Mesothelial cell of epicardium (in vitro differentiated cells): ENCODE results near the gene PSAP. TPM values are rescaled to one million over a fixed set of nuclear protein-coding genes. Genes with fewer than 3 reads are reported as not detected.

Experiments used
- DNase-seq, 2 experiments: peaks; one replicate each; pipeline ENCODE4 v3.0.0; 2021; ENCODE audit warnings: low spot score in 2 of 2; ENCODE audit not compliant: unreplicated experiment in 2 of 2
- H3K27ac Mint-ChIP-seq: 2 replicates; pipeline ENCODE4 v1.8.0; 2021; ENCODE audit warnings: mixed read lengths
- H3K27me3 Mint-ChIP-seq: 2 replicates; pipeline ENCODE4 v1.8.0; 2021; ENCODE audit warnings: low read depth, mixed read lengths
- H3K36me3 Mint-ChIP-seq: 2 replicates; pipeline ENCODE4 v1.8.0; 2021; ENCODE audit warnings: mixed read lengths
- H3K4me1 Mint-ChIP-seq: 2 replicates; pipeline ENCODE4 v1.8.0; 2021; ENCODE audit warnings: mixed read lengths
- H3K4me3 Mint-ChIP-seq: 2 replicates; pipeline ENCODE4 v1.8.0; 2021; ENCODE audit warnings: mild to moderate bottlenecking, moderate library complexity, mixed read lengths
- H3K9me3 Mint-ChIP-seq: 2 replicates; pipeline ENCODE4 v1.8.0; 2021; ENCODE audit warnings: mixed read lengths
- total RNA-seq: library from RNA; stranded (reverse); gene quantifications from 3 replicates; pipeline ENCODE4 v1.2.1, GENCODE V29; 2021
- TF ChIP-seq, protein P1 (sequence below): fragments of 200-600 bp; sonication (generic); IDR thresholded peaks from one replicate; pipeline ENCODE4 v1.5.0; 2021; ENCODE audit warnings: antibody characterized with exemption; ENCODE audit not compliant: unreplicated experiment

PSAP gene
- total RNA-seq, 1 donor from 2014 or later = 574 TPM

DNA sequence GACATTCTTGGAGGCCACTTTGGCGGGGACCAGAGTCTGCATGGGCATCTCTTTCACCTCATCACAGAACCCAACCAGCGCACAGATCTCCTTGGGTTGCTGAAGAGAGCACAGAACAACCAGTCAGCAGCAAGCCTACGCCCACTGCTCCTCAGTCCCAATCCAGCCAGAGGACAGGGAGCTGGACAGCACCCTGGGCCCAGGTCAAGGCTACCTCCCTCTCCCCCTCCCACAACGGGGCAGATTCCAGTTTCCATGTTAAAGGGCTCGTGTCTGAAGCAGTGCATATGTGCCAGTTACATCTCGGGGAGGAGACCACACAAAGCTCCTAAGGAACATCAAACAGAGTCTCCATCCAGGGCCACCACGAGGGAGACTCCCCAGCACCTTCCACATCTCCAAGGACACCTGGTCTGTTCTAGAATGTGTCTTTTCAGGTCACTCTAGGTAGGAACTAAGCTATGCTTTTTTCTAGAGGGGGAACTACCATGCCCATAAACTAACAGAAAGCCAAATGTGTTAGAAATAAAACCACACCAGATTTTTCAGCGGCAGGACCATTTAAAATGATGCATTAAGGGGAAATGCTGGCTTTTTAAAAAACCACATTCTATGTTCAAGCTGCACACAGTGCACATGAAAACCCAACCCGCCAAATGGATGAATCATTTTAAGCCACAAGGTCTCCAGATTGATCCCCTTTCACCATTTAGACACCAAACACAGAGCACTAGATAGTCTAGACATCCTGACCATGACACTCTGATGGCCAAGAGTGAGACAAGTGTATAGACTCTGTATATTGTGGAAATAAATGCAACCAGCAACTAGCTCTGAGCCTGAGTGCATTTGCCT lies 28.9 kb downstream of the PSAP start:
- Mint-ChIP-seq H3K4me1 (no peaks in the 10 kb centered on the region), H3K36me3 (peaks cover 41% of the 10 kb centered on the region), H3K9me3 (no peaks in the 10 kb centered on the region), H3K27ac (no peak overlapping the region), H3K27me3 (no peaks in the 10 kb centered on the region), H3K4me3 (no peak overlapping the region)
- TF ChIP-seq, protein P1, sequence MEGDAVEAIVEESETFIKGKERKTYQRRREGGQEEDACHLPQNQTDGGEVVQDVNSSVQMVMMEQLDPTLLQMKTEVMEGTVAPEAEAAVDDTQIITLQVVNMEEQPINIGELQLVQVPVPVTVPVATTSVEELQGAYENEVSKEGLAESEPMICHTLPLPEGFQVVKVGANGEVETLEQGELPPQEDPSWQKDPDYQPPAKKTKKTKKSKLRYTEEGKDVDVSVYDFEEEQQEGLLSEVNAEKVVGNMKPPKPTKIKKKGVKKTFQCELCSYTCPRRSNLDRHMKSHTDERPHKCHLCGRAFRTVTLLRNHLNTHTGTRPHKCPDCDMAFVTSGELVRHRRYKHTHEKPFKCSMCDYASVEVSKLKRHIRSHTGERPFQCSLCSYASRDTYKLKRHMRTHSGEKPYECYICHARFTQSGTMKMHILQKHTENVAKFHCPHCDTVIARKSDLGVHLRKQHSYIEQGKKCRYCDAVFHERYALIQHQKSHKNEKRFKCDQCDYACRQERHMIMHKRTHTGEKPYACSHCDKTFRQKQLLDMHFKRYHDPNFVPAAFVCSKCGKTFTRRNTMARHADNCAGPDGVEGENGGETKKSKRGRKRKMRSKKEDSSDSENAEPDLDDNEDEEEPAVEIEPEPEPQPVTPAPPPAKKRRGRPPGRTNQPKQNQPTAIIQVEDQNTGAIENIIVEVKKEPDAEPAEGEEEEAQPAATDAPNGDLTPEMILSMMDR = no peak
- no peak for DNase-seq

DNA sequence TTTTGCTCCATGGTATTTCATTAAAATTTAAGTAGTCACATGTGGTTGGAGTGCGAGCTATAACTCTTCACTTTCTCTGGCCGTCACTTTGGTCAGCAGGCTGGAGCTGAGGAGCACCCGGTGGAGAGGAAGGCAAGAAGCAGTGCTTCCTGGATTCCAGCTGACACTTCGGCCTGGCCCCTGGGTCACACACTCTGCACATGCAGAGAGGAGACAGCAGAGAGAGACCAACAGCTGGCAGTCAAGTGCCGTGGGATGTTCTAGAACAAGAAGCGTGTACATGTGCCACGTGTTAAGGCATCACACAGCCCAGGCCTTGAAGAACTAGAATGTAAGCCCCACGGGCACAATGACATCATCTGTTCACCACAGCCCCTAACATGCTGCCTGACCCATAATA lies 30.1 kb downstream of the PSAP start:
- no peaks in the 10 kb centered on the region for H3K4me1 Mint-ChIP-seq
- H3K9me3 Mint-ChIP-seq = no peaks in the 10 kb centered on the region
- H3K36me3 Mint-ChIP-seq = peaks cover 41% of the 10 kb centered on the region
- no peak overlapping the region for H3K4me3 Mint-ChIP-seq
- DNase-seq = no peak
- TF ChIP-seq, protein P1 = no peak
- no peaks in the 10 kb centered on the region for H3K27me3 Mint-ChIP-seq
- no peak overlapping the region for H3K27ac Mint-ChIP-seq

DNA sequence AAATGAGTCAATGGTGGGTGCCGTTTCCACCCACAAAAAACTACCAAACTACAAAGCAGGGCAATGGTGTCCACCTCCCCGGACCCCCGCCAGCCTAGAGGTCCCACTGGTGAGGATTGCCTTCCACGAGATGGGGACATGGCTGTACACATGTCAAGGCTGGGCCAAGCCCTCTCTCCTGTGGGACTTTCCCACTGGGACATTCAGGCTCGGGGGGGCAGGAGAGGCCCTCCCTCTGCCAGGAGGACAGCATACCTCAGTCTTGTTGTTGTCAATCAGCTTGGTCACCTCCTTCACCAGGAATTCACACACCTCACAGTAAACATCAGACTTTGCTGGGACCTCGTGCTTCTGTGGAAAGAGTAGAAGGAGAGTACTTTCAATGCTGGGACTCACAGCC lies 31.1 kb downstream of the PSAP start:
- Mint-ChIP-seq H3K27ac (no peak overlapping the region), H3K4me1 (no peaks in the 10 kb centered on the region), H3K4me3 (no peak overlapping the region), H3K9me3 (no peaks in the 10 kb centered on the region), H3K27me3 (no peaks in the 10 kb centered on the region), H3K36me3 (peaks cover 41% of the 10 kb centered on the region)
- DNase-seq = no peak
- TF ChIP-seq, protein P1 = no peak

DNA sequence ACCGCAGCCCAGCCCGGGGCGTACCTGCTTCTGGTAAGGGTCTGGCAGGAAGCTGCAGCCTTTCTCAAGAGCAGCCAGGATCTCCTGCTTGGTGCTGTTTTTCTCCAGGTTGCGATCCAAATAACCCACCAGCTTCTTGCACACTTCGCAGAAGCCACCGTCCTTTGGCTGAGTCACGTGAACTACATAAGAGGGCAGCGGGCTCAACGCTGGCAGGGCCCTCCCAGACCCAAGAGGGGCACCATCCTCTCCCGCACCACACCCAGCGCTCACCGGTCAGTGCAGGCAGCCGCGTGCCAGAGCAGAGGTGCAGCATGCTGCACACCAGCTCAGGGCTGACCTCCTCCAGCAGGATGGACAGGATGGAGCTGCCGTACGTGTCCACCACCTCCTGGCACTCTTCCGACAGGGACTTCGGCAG lies 31.6 kb downstream of the PSAP start:
- H3K4me1 Mint-ChIP-seq = no peaks in the 10 kb centered on the region
- TF ChIP-seq, protein P1 = no peak
- H3K9me3 Mint-ChIP-seq = no peaks in the 10 kb centered on the region
- H3K36me3 Mint-ChIP-seq = peaks cover 41% of the 10 kb centered on the region
- H3K27me3 Mint-ChIP-seq = no peaks in the 10 kb centered on the region
- no peak overlapping the region for H3K4me3 Mint-ChIP-seq
- no peak overlapping the region for H3K27ac Mint-ChIP-seq
- DNase-seq = no peak

DNA sequence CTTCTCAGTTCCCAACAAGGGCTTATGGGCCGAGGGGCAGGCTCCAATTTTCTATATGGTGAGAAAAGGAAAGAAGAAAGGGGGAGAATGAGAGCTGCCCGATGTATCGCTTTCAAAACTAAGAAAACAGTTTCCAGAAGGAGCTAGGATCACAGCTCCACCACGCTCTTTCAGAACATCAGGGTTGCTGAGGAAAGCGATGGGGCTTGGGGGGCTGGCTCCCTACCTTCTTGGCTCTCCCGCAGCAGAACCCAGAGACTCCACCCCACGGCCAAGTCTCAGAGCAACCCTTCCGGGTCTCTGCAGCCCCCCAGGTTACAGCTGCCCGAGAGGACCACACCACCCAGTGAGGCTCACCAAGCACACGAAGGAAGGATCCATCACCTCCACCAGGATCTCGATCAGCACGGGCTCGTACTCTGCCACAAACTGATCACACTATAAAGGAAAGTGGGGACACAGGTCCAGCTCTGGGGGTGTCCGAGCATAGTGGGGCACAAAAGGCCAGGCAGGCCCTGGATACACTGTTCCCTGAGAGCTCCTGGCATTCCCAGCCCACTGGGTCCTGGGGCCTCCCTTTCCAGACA lies 32.3 kb downstream of the PSAP start:
- Mint-ChIP-seq H3K4me3 (no peak overlapping the region), H3K9me3 (no peaks in the 10 kb centered on the region), H3K36me3 (peaks cover 41% of the 10 kb centered on the region), H3K27ac (no peak overlapping the region), H3K27me3 (no peaks in the 10 kb centered on the region), H3K4me1 (no peaks in the 10 kb centered on the region)
- TF ChIP-seq, protein P1 = no peak
- no peak for DNase-seq
